Stomach (tissue), 9 donors: ENCODE measurements around the gene AKAP13. TPM values are rescaled to one million over a fixed set of nuclear protein-coding genes. Genes with fewer than 3 reads are reported as not detected.

ENCODE experiments used
- DNase-seq, 2 donors: peaks; one replicate each; pipeline versions ENCODE4 v3.0.0 to v3.0.0-alpha.2; 2013 to 2019
- H3K27ac ChIP-seq, 5 donors: fragments of 200-600 bp in 4 of 5; sonication (generic) in 4 of 5; one replicate each; pipeline ENCODE4 v1.5.1; 2013 to 2019; ENCODE audit warnings: mild to moderate bottlenecking in 1 of 5, moderate library complexity in 1 of 5
- H3K27me3 ChIP-seq, 3 donors: fragments of 200-600 bp; sonication (generic); one replicate each; pipeline ENCODE4 v1.5.1; 2017 to 2019; ENCODE audit warnings: mixed run types in 1 of 3
- H3K36me3 ChIP-seq, 4 donors: fragments of 200-600 bp; sonication (generic); 1 replicate in 3 of 4; 2 replicates in 1 of 4; pipeline ENCODE4 v1.5.1; 2016 to 2019
- H3K4me1 ChIP-seq, 4 donors: fragments of 200-600 bp; sonication (generic); one replicate each; pipeline ENCODE4 v1.5.1; 2016 to 2019
- H3K4me3 ChIP-seq, 4 donors: fragments of 200-600 bp; sonication (generic) in 3 of 4; one replicate each; pipeline ENCODE4 v1.5.1; 2016 to 2019; ENCODE audit warnings: mild to moderate bottlenecking in 1 of 4
- H3K9me3 ChIP-seq, 4 donors: fragments of 200-600 bp; sonication (generic); one replicate each; pipeline ENCODE4 v1.5.1; 2016 to 2019
- CTCF ChIP-seq, 7 experiments: fragments of 450-650 bp in 4 of 7; fragments of 200-600 bp in 3 of 7; sonication (generic) in 3 of 7; IDR thresholded peaks; one replicate each; pipeline ENCODE4 v1.5.1; 2016 to 2019; ENCODE audit warnings: antibody characterized with exemption in 7 of 7, control low read depth in 2 of 7, mild to moderate bottlenecking in 1 of 7
- EP300 ChIP-seq: sonication (generic); formaldehyde crosslinking; IDR thresholded peaks from one replicate; pipeline ENCODE4 v1.6.1; 2017; ENCODE audit warnings: antibody characterized with exemption
- POLR2A ChIP-seq, 4 donors: fragments of 450-650 bp; IDR thresholded peaks; one replicate each; pipeline ENCODE4 v1.6.1; 2016; ENCODE audit warnings: antibody characterized with exemption in 4 of 4, control low read depth in 2 of 4, mild to moderate bottlenecking in 1 of 4, moderate library complexity in 1 of 4
- POLR2AphosphoS5 ChIP-seq, 3 donors: sonication (generic); formaldehyde crosslinking; IDR thresholded peaks; one replicate each; pipeline ENCODE4 v1.6.1; 2016; ENCODE audit warnings: antibody characterized with exemption in 3 of 3
- WGBS, 5 donors: extraction: QIAGEN DNeasy Blood & Tissue Kit in 3 of 5; methylation state at CpG; one replicate each; pipeline versions ENCODE4 v1.1.5 to v1.1.7; 2013 to 2018; 5-methylcytosine and 5-hydroxymethylcytosine counted together
- intact Hi-C: fragments of 100-400 bp; cut with DNase I; formaldehyde crosslinking; loops from one replicate; pipeline ENCODE4 v1.15.1; 2023; ENCODE audit warnings: low total_unique reads
- polyA plus RNA-seq, 3 donors: library from polyadenylated mRNA; stranded (reverse); fragments of 200-250 nt; gene quantifications; one replicate each; pipeline ENCODE4 v1.2.3, GENCODE V29; 2013
- total RNA-seq, 5 donors: library from RNA; depleted of rRNA; stranded (reverse); fragments of >200 nt; gene quantifications; one replicate each; pipeline versions ENCODE4 v1.1.0 to v1.2.3, GENCODE V29; 2014 to 2016
- donor health status: healthy with polysubstance abuse.
- donor health status: Bipolar disorder and iron deficiency.
- donor health status: healthy.

AKAP13 gene
- total and polyA plus RNA-seq, 8 donors: 33.1 to 395 (median 138) TPM

GRCh38 chr15:85380812-85381642 lies 624 bp downstream of the AKAP13 start:
- H3K27ac ChIP-seq: peak overlapping the region; percentile 93 to 96 (median 95)
- TF ChIP-seq EP300 (no peak), POLR2AphosphoS5 (IDR thresholded peaks at IDR 0.05) (no peak), POLR2A (IDR thresholded peaks at IDR 0.05) (no peak), CTCF (IDR thresholded peaks at IDR 0.05) (no peak)
- no peaks in the 10 kb centered on the region for H3K36me3 ChIP-seq
- no peaks in the 10 kb centered on the region for H3K27me3 ChIP-seq
- H3K4me3 ChIP-seq: peak overlapping the region; percentile 84 to 95 (median 93)
- intact Hi-C loops: no loop called here
- H3K9me3 ChIP-seq: no peaks in the 10 kb centered on the region
- DNase-seq: peak; percentile 50 to 80
- 0 to 1% (median 1%) methylated on average over 29 to 88 of the region's 89 CpGs for WGBS, 5 donors
- peaks cover 16 to 44% (median 30%) of the 10 kb centered on the region in 4 donors for H3K4me1 ChIP-seq

GRCh38 chr15:85381850-85382751 lies 1.7 kb downstream of the AKAP13 start:
- intact Hi-C loops: no loop called here
- H3K9me3 ChIP-seq: no peaks in the 10 kb centered on the region
- TF ChIP-seq EP300 (no peak), CTCF (IDR thresholded peaks at IDR 0.05) (no peak), POLR2A (IDR thresholded peaks at IDR 0.05) (no peak), POLR2AphosphoS5 (IDR thresholded peaks at IDR 0.05) (no peak)
- DNase-seq: no peak
- H3K36me3 ChIP-seq: no peaks in the 10 kb centered on the region
- peak overlapping the region; percentile 84 to 95 (median 93) for H3K4me3 ChIP-seq
- H3K27me3 ChIP-seq: no peaks in the 10 kb centered on the region
- WGBS, 5 donors: 71 to 75% (median 72%) methylated on average over 10 of the region's 10 CpGs
- peak overlapping the region in 2 of 5 donors; percentile 95 to 96 for H3K27ac ChIP-seq
- H3K4me1 ChIP-seq: peaks cover 16 to 44% (median 30%) of the 10 kb centered on the region in 4 donors

- H3K4me1 ChIP-seq: peaks cover 16 to 49% (median 30%) of the 10 kb centered on the region in 4 donors
- no peak overlapping the region for H3K27ac ChIP-seq
- no peak for DNase-seq
- intact Hi-C loops: no loop called here
- H3K9me3 ChIP-seq: no peaks in the 10 kb centered on the region
- no peaks in the 10 kb centered on the region for H3K36me3 ChIP-seq
- peak overlapping the region in 2 of 4 donors; percentile 84 to 92 for H3K4me3 ChIP-seq
- TF ChIP-seq CTCF (IDR thresholded peaks at IDR 0.05): no peak
- TF ChIP-seq EP300: no peak
- TF ChIP-seq POLR2AphosphoS5 (IDR thresholded peaks at IDR 0.05): no peak
- no peak for TF ChIP-seq POLR2A (IDR thresholded peaks at IDR 0.05)
- H3K27me3 ChIP-seq: no peaks in the 10 kb centered on the region
- 86 to 94% (median 91%) methylated on average over 4 of the region's 4 CpGs for WGBS, 5 donors
These were observed 2.5 kb downstream of the AKAP13 start for GRCh38 chr15:85382942-85383341.

- intact Hi-C loops: no loop called here
- TF ChIP-seq POLR2AphosphoS5 (IDR thresholded peaks at IDR 0.05) (no peak), POLR2A (IDR thresholded peaks at IDR 0.05) (no peak), EP300 (no peak), CTCF (IDR thresholded peaks at IDR 0.05) (no peak)
- Histone ChIP-seq H3K9me3 (no peaks in the 10 kb centered on the region), H3K4me3 (no peak overlapping the region), H3K36me3 (no peaks in the 10 kb centered on the region), H3K4me1 (peaks cover 16 to 56% (median 32%) of the 10 kb centered on the region in 4 donors), H3K27me3 (no peaks in the 10 kb centered on the region), H3K27ac (no peak overlapping the region)
- 65 to 84% (median 70%) methylated on average over 2 of the region's 2 CpGs for WGBS, 5 donors
- no peak for DNase-seq
These were observed 3.2 kb downstream of the AKAP13 start for GRCh38 chr15:85383470-85384148.
